NCI-H2029 (cell line): Measurements from ENCODE around the gene GAR1.
"Not testable (repeated sequence)": the region's sequence is repeated elsewhere in the genome, so short reads cannot be mapped to it uniquely, and the experiment has no call there.

Experiments
- DNase-seq: peaks from one replicate; lab custom pipeline; 2025; lab: John Stamatoyannopoulos, UW

Gene GAR1

GRCh38 chr4:109815151-109816081, at the start of gene GAR1:
Gene GAR1, plus strand, starts transcription at chr4:109815762. Its CDS starts 403 bp downstream, at chr4:109816165.
- DNase-seq: peak; percentile 73

GRCh38 chr4:109782092-109782491, 33.5 kb upstream of the GAR1 start:
- not testable (repeated sequence) for DNase-seq

GRCh38 chr4:109786846-109787245, 28.7 kb upstream of the GAR1 start:
- no peak for DNase-seq

GRCh38 chr4:109787807-109788206, 27.8 kb upstream of the GAR1 start:
- DNase-seq: no peak

- DNase-seq: no peak
Measured at GRCh38 chr4:109795059-109795458, 20.5 kb upstream of the GAR1 start.

- no peak for DNase-seq
Measured at GRCh38 chr4:109798866-109799265, 16.7 kb upstream of the GAR1 start.

- DNase-seq: no peak
Measured at GRCh38 chr4:109801099-109801789, 14.3 kb upstream of the GAR1 start.

- DNase-seq: no peak
Measured at GRCh38 chr4:109801895-109802319, 13.7 kb upstream of the GAR1 start, which contains the start of gene CFI. Gene CFI, minus strand, starts transcription at chr4:109801999. Its CDS starts 28 bp downstream, at chr4:109801971.

- DNase-seq: no peak
Measured at GRCh38 chr4:109803924-109804571, 11.5 kb upstream of the GAR1 start.

- no peak for DNase-seq
Measured at GRCh38 chr4:109809655-109810054, 5.9 kb upstream of the GAR1 start.

- DNase-seq: no peak
Measured at GRCh38 chr4:109810552-109811387, 4.8 kb upstream of the GAR1 start.

GRCh38 chr4:109811707-109812106, 3.9 kb upstream of the GAR1 start:
- DNase-seq: no peak

- DNase-seq: no peak
Measured at GRCh38 chr4:109816082-109816442, 500 bp downstream of the GAR1 start.

- no peak for DNase-seq
Measured at GRCh38 chr4:109816894-109817293, 1.3 kb downstream of the GAR1 start.

GRCh38 chr4:109818268-109818667, 2.7 kb downstream of the GAR1 start:
- DNase-seq: no peak

- DNase-seq: no peak
Measured at GRCh38 chr4:109820563-109820962, 5.0 kb downstream of the GAR1 start.

GRCh38 chr4:109821185-109821584, 5.6 kb downstream of the GAR1 start:
- DNase-seq: no peak

GRCh38 chr4:109826719-109827118, 11.2 kb downstream of the GAR1 start:
- no peak for DNase-seq

GRCh38 chr4:109827672-109828071, 12.1 kb downstream of the GAR1 start, which contains the start of gene RRH:
Gene RRH, plus strand, starts transcription at chr4:109827972. Its CDS starts 56 bp downstream, at chr4:109828028.
- no peak for DNase-seq

- no peak for DNase-seq
Measured at GRCh38 chr4:109833756-109834155, 18.2 kb downstream of the GAR1 start.

- DNase-seq: no peak
Measured at GRCh38 chr4:109836985-109837384, 21.4 kb downstream of the GAR1 start.
